Activated CD4-positive, CD25-positive, alpha-beta regulatory T cell treated with anti-CD3 and anti-CD28 coated beads, Interleukin-2, amount 50 U/mL, for 72 hours (primary cell): ENCODE measurements around the gene EIF3C.
"Not testable (repeated sequence)": the region's sequence is repeated elsewhere in the genome, so short reads cannot be mapped to it uniquely, and the experiment has no call there.

Source experiments
- DNase-seq: peaks from one replicate; pipeline ENCODE4 v3.0.0; 2021

Gene EIF3C

GRCh38 chr16:28751487-28751886, 40.2 kb downstream of the EIF3C start, which contains the start of gene NPIPB9:
NPIPB9 (plus strand) TSS chr16:28751787.
- DNase-seq: not testable (repeated sequence)

GRCh38 chr16:28781697-28782096, 70.4 kb downstream of the EIF3C start:
- DNase-seq: not testable (repeated sequence)

- DNase-seq: not testable (repeated sequence)
These were observed 71.1 kb downstream of the EIF3C start for GRCh38 chr16:28782357-28782756.
